LNCAP (cell line): ENCODE data around the gene ETV3L.

ENCODE experiments used
- TF ChIP-seq, protein P1 (sequence below): fragments of 450-650 bp; IDR thresholded peaks from 2 replicates; pipeline ENCODE4 v1.5.1; 2017; ENCODE audit warnings: mild to moderate bottlenecking

The ETV3L gene

DNA sequence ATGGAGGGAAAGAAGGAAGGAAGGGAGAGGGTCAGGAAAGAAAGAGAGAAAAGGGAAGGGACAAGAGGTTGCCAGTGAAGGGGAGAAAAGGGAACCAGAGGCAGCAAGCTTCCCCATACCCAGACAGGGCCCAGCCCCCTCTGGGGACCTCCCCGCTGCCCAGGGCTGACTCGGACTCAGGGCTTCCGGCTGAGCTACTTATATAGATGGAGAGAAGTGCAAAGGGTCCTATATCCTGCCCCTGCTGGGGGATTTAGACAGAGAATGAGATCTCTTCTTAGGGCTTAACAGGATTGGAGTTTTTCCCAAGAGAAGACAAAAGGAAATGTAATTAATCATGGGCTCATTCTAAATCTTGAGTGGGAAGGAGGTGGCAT lies at the start of gene ETV3L:
Gene ETV3L (minus strand): TSS at position 176 of the 377 bp plus-strand sequence. CDS start 285 bp downstream, outside the sequence.
- TF ChIP-seq, protein P1, sequence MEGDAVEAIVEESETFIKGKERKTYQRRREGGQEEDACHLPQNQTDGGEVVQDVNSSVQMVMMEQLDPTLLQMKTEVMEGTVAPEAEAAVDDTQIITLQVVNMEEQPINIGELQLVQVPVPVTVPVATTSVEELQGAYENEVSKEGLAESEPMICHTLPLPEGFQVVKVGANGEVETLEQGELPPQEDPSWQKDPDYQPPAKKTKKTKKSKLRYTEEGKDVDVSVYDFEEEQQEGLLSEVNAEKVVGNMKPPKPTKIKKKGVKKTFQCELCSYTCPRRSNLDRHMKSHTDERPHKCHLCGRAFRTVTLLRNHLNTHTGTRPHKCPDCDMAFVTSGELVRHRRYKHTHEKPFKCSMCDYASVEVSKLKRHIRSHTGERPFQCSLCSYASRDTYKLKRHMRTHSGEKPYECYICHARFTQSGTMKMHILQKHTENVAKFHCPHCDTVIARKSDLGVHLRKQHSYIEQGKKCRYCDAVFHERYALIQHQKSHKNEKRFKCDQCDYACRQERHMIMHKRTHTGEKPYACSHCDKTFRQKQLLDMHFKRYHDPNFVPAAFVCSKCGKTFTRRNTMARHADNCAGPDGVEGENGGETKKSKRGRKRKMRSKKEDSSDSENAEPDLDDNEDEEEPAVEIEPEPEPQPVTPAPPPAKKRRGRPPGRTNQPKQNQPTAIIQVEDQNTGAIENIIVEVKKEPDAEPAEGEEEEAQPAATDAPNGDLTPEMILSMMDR = no peak

DNA sequence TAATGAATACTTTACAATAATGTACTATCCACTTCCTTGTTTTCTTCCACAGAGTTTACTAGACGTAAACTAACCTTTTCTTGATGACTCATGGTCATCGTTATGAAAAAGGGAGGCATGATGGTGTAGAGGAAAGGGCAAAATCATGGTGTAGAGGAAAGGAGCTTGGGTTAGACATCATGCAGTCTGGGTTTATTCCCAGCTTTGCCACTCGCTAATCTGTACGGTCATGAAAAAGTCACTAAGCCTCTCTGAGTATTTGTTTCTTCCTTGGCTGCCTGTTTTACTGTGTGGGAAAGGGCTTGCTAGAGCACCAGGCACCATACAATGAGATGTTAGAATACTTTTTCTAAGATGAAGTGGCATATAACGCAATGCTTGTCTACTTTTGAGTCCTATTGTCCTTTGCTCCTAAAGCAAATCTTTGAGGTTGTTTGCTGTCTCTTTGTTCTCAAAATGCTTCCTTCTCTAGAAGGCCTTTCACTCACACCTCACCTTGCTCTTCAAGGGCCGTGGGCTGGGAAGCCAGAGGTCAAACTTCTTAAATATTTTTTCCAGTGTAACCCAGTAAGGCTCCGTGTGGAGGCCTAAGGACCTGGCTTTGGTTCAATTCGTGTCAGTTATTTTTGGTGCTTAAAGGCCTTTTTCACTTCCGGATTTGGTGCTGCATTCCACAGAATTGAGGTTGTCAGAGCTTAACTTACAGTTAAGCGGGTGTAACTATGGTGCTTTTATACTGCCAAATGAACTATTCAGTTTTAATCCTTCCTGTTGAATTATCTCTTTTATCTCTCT lies 48.5 kb upstream of the ETV3L start:
- TF ChIP-seq, protein P1 = no peak

DNA sequence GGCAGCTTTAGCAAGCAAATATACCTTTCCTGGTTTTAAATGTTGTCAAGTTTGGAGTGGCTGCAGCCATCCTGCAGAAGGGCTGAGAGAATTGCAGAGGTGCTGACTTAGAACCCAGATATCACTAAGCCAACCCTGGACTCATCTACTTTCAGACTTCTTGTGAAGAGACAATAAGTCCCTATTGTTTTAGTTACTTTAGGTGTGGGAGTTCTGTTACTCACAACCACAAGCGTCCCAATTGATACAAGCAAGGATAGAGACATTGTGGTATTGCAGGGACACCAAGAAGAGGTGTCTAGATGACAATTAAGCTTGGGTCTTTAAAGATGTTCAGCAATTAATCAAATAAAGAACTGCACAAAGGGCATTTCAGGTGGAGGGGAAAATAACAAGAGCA lies 47.4 kb upstream of the ETV3L start:
- TF ChIP-seq, protein P1 = no peak

DNA sequence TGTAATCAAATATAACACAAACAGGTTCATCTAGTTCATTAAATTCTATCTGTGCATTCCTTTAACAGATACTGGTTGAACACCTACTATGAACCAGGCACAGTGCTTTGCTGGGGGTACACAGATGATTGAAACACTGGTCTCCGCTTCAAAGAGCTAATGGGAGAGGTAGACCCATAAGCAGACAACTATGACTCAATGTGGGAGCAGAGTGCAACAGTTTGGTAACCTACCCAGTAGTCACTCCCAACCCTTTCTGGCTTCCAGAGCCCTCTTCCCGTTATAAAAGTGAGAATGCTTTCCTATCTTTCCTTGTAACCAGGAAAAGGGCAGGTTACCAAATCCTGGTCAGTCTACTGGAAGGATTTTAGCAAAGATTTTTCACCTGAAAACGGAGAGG lies 46.6 kb upstream of the ETV3L start:
- TF ChIP-seq, protein P1 = no peak

DNA sequence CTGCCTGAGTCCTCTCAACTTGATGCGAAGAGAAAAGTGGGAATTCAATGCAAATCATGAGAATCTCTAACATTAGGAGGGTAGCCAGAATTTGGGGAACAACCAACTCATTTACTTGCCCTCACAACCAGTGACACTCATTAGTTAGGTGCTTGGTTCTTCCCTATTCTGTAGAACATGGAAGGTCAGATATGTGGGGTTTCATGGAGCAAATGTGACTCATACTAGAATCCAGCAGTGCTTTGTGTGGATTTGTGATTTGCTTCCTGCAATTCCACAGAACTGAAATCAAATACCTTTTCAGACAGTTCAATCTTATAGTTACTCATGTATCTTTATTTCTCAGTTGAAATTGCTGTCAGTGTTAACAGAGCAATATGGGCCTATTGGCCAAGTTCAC lies 45.5 kb upstream of the ETV3L start:
- TF ChIP-seq, protein P1 = no peak

DNA sequence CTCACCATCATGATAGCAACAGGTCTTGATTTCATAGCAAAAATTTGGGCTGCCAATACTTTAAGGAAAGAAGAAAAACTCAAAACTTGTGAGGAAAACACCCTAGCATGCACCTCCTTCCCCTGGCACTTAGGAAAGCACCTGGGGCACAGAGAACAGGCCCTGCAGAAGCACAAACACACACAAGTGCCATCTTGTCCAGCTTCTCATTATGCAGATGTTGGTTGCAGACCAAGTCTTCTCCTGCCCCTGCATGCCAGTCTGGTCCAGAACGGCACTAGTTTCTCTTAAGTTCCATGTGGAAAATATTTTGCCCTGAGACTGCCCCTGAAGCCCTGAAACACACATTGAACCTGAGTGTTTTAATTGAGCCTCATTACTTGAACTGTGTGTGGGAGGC lies 44.9 kb upstream of the ETV3L start:
- TF ChIP-seq, protein P1 = no peak

DNA sequence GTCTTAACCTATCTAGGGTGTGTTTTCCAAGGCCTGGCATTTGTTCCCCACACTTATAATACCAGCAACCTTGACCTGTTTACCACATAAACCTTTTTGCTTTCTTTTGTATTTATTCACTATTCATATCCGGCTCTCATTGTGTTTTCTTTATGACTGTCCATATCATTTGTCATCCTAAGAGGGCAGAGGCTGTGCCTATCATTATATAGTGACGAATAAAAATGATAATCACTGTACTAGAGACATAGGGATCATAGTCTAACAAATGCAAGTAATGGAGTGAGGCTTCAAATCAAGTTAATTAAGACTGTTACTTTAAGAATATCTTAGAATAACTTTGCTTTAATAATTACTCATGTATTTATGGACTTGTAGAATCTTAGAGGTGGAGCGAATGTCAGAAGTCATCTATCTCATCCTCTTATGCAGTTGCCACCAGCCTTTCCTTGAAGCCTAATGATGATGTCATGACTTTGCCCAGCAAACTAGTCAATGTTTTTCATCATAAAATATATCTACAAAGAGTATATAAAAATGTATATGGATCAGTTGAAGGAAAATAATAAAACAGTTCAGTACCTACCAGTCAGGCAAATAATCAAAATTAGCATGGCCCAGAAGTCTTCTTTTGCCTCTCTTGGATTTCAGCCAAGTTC lies 43.3 kb upstream of the ETV3L start:
- TF ChIP-seq, protein P1 = no peak
